IPS-NIHi7 (cell line): ENCODE results near the gene ZNF765.
"Not testable (repeated sequence)": the region's sequence is repeated elsewhere in the genome, so short reads cannot be mapped to it uniquely, and the experiment has no call there.

Experiments used
- DNase-seq: peaks from one replicate; pipeline ENCODE4 v3.0.0; 2012; ENCODE audit warnings: mixed read lengths; ENCODE audit errors: extremely low spot score

Gene ZNF765

DNA sequence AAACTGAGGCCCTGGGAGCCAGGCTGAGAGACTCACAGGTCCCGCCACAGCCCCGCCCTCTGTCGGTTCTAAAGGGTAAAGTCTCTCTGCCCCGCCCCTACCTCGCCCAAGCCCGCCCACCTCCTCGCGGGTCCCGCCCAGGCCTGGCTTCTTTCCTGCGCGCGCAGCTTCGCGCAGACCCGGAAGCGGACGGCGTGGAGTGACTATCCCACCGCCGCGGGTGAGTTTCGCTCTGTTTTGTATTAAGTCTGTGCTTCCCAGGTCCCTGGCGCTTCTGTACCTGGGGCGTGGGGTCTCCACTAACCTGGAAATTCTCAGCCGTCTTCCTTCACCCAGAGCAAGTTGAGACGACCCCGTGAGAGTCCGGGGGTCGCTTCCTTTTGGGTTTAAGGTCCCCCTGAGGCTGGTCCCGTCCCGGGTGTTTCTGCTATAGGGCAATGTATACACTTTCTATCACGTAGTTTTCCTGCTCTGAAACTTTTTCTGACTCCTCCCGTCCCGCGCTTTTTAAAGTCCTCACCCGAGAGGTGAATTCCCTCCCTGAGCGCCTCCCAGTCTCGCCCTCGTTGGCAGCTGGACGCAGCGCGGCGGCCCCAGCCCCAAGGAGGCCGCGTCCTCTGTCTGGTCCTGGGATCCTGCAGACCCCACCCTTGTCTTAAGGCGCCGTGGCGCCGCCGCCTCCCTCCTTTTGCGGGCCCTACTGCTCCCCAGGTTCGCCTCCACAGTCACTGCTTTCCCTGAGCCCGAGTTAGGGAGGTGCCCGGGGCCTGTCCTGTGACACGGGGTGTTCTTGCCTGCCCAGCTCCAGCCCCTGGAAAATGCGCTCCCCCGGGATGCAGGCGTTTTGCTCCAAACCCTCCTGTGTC is at the start of gene ZNF765:
Gene ZNF765 (plus strand): TSS at position 176 of the 866 bp plus-strand sequence. CDS start 2,867 bp downstream, outside the sequence.
- DNase-seq: peak; percentile 93

DNA sequence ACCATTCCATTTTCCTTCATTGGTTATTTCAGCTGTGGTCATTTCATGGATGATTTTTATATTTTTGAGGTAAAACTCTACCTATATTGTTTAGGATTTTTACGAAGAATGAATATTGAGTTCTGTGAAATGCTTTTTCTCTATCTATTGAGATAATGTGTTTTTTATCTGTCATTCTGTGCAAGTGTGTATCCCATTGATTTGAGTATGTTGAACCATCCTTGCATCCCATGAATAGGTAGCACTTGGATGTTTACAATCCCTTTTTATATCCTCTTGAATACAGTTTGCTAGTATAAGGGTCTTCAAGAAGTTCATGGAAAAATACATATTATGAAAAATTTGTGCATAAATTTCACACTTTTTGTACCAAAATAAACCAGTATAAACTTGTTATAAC is 39.2 kb upstream of the ZNF765 start:
- no peak for DNase-seq

GRCh38 chr19:53357821-53358581 is 36.9 kb upstream of the ZNF765 start:
- peak; percentile 40 for DNase-seq

DNA sequence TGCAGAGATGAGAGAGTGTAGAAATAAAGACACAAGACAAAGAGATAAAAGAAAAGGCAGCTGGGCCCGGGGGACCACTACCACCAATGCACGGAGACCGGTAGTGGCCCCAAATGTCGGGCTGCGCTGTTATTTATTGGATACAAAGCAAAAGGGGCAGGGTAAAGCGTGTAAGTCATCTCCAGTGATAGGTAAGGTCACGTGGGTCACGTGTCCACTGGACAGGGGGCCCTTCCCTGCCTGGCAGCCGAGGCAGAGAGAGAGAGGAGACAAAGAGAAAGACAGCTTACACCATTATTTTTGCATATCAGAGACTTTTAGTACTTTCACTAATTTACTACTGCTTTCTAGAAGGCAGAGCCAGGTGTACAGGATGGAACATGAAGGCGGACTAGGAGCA is 34.9 kb upstream of the ZNF765 start:
- DNase-seq: not testable (repeated sequence)

- peak; percentile 95 for DNase-seq
Observed at GRCh38 chr19:53365134-53365898, 29.6 kb upstream of the ZNF765 start, which contains the start of gene ZNF525. ZNF525 (plus strand) TSS chr19:53365705; CDS start chr19:53372282, 6,577 bp downstream.

GRCh38 chr19:53365899-53366493 is 29.0 kb upstream of the ZNF765 start:
- peak; percentile 14 for DNase-seq

DNA sequence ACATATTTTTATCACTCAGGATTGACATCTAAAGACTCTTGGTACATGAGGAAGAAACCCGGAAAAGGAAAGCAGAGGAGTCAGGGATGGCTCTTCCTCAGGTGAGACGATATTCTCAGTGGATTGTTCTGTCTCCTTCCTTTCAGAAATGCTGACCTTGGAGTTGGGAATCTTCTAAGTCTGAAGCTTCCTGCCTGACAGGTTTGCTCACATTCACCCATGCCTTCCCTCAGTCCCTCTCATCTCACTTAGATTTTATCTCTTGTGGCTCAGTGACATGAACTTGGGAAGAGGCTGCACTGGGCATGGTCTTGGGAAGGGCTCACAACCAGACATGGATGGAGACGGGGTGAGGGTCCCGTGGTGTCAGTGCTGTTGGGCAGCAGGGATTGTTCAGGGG is 22.8 kb upstream of the ZNF765 start:
- no peak for DNase-seq

DNA sequence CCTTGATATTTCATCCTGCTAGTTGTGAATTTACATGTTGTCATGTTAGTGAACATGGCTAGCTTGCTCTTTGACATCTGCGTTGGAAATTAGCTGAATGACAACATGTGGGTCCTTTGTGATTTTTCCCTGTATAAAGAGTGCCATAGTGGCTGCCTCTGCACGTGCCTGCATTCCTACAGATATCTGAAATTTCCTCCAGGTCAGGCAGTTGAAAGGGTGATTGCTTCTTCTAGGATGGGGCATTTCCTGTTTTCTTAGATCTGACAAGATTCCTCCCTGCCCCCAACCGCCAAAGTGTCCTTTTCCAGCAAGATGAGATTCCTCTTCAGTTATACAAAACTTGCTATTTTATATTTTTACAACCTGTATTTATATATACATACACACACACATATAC is 20.7 kb upstream of the ZNF765 start:
- DNase-seq: no peak

GRCh38 chr19:53374743-53375142 is 20.2 kb upstream of the ZNF765 start:
- no peak for DNase-seq

DNA sequence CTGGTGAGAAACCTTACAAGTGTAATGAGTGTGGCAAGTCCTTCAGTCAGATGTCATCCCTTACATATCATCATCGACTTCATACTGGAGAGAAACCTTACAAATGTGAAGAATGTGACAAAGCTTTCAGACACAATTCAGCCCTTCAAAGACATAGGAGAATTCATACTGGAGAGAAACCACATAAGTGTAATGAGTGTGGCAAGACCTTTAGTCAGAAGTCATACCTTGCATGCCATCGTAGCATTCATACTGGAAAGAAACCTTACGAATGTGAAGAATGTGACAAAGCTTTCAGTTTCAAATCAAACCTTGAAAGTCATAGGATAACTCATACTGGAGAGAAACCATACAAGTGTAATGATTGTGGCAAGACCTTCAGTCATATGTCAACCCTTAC is 13.6 kb upstream of the ZNF765 start:
- no peak for DNase-seq

DNA sequence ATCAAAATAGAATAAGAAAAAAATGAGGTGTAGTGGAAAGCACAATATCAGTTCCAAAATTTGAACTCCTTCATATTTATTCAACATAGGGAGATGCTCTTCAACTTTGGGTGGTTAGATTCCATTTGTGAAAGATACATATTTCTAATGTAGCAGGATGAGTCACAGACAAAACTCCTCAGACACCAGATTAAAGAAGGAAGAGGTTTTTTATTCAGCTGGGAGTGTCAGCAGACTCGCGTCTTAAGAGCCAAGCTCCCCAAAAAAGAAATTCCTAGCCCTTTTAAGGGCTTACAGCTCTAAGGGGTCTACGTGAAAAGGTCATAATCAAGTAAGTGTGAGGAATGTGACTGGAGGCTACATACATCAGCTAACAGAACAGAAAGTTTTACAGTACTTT is 6.8 kb upstream of the ZNF765 start:
- no peak for DNase-seq

- DNase-seq: no peak
Observed at GRCh38 chr19:53388904-53389303, 6.0 kb upstream of the ZNF765 start.

- DNase-seq: no peak
Observed at GRCh38 chr19:53389571-53389970, 5.4 kb upstream of the ZNF765 start.

GRCh38 chr19:53389978-53390377 is 5.0 kb upstream of the ZNF765 start:
- DNase-seq: peak; percentile 89

DNA sequence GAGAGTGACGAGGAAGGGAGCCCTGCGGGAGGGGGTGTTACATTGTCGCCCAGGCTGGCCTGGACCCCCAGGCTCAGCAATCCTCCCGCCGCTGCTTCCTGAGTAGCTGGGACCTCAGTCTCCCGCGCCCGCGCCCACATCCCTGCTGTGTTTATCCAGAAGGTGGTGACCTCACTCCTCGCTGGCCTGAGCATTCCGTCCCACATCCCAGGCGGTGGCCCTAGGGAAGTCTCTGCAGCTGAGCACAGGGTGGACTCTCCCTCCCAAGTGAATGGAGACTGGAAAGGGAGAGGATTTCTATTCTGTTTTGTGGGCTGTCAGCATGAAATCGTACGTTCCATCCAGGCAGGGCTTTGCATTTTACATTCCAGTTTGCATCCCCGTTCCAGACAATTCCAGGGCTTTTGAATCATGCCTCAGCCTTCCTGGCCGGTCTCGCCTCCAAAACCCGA is 401 bp upstream of the ZNF765 start:
- DNase-seq: peak; percentile 47

- DNase-seq: not testable (repeated sequence)
Observed at GRCh38 chr19:53395840-53396524, 1.0 kb downstream of the ZNF765 start.

GRCh38 chr19:53396525-53396868 is 1.5 kb downstream of the ZNF765 start:
- DNase-seq: no peak

DNA sequence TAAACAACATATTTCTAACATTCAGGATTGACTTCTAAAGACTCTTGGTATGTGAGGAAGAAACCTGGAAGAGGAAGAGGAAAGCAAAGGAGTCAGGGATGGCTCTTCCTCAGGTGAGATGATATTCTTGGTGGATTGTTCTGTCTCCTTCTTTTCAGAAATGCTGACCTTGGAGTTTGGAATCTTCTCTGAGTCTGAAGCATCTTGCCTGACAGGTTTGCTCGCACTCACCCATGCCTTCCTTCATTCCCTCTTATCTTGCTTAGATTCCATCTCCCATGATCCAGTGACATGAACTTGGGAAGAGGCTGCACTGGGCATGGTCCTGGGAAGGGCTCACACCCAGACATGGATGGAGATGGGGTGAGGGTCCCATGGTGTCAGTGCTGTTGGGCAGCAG is 3.0 kb downstream of the ZNF765 start:
- DNase-seq: not testable (repeated sequence)

- no peak for DNase-seq
Observed at GRCh38 chr19:53409505-53410204, 14.7 kb downstream of the ZNF765 start.
